NCI-H2107 treated with DMSO at 0.1 percent for 48 hours (cell line): ENCODE results near the gene FBXW5.

Experiments
- DNase-seq: peaks from one replicate; lab custom pipeline; 2025; ENCODE audit not compliant: unreplicated experiment; lab: John Stamatoyannopoulos, UW

Gene FBXW5

GRCh38 chr9:136936645-136937170 is 7.8 kb downstream of the FBXW5 start:
- DNase-seq: no peak

GRCh38 chr9:136935651-136936050 is 8.9 kb downstream of the FBXW5 start:
- DNase-seq: no peak

- DNase-seq: no peak
These were observed 10.3 kb downstream of the FBXW5 start for GRCh38 chr9:136934277-136934676.

GRCh38 chr9:136931611-136932130 is 12.9 kb downstream of the FBXW5 start:
- DNase-seq: no peak

GRCh38 chr9:136930014-136930413 is 14.5 kb downstream of the FBXW5 start:
- no peak for DNase-seq

- no peak for DNase-seq
These were observed 15.9 kb downstream of the FBXW5 start for GRCh38 chr9:136928591-136928990.

GRCh38 chr9:136927343-136928271 is 16.9 kb downstream of the FBXW5 start:
- DNase-seq: no peak

- DNase-seq: no peak
These were observed 17.8 kb downstream of the FBXW5 start for GRCh38 chr9:136926749-136927148.

GRCh38 chr9:136926154-136926704 is 18.3 kb downstream of the FBXW5 start:
- no peak for DNase-seq

- no peak for DNase-seq
These were observed 19.0 kb downstream of the FBXW5 start for GRCh38 chr9:136925414-136926153.

GRCh38 chr9:136923881-136924280 is 20.7 kb downstream of the FBXW5 start:
- peak; percentile 80 for DNase-seq

- no peak for DNase-seq
These were observed 22.0 kb downstream of the FBXW5 start for GRCh38 chr9:136922540-136922939.

- no peak for DNase-seq
These were observed 22.8 kb downstream of the FBXW5 start for GRCh38 chr9:136921718-136922117.

- DNase-seq: no peak
These were observed 23.2 kb downstream of the FBXW5 start for GRCh38 chr9:136921307-136921706.

- DNase-seq: no peak
These were observed 23.8 kb downstream of the FBXW5 start for GRCh38 chr9:136920734-136921231.

- DNase-seq: no peak
These were observed 24.5 kb downstream of the FBXW5 start for GRCh38 chr9:136920069-136920468.

GRCh38 chr9:136917902-136918301 is 26.6 kb downstream of the FBXW5 start:
- DNase-seq: no peak

GRCh38 chr9:136916330-136917184 is 28.0 kb downstream of the FBXW5 start:
- DNase-seq: no peak

- DNase-seq: no peak
These were observed 28.8 kb downstream of the FBXW5 start for GRCh38 chr9:136915632-136916329.
